HG02943 (cell line): ENCODE measurements around the gene MRPL28.
"Not testable (repeated sequence)": the region's sequence is repeated elsewhere in the genome, so short reads cannot be mapped to it uniquely, and the experiment has no call there.

Experiments used
- ATAC-seq: cut with Tn5 transposase; IDR thresholded peaks from one replicate; pipeline ENCODE4 v1.9.1; 2021; ENCODE audit warnings: mild to moderate bottlenecking, low read depth, moderate library complexity; ENCODE audit not compliant: unreplicated experiment

MRPL28 gene

GRCh38 chr16:361872-362701 lies 8.3 kb downstream of the MRPL28 start:
- no peak for ATAC-seq

- no peak for ATAC-seq
Observed at GRCh38 chr16:361341-361871, 8.9 kb downstream of the MRPL28 start.

- no peak for ATAC-seq
Observed at GRCh38 chr16:360698-361336, 9.5 kb downstream of the MRPL28 start.

- no peak for ATAC-seq
Observed at GRCh38 chr16:359871-360697, 10.3 kb downstream of the MRPL28 start.

- ATAC-seq, result no peak
Observed at GRCh38 chr16:359067-359763, 11.1 kb downstream of the MRPL28 start.

GRCh38 chr16:356741-357140 lies 13.6 kb downstream of the MRPL28 start:
- no peak for ATAC-seq

- no peak for ATAC-seq
Observed at GRCh38 chr16:354971-355461, 15.3 kb downstream of the MRPL28 start.

GRCh38 chr16:354291-354881 lies 16.0 kb downstream of the MRPL28 start:
- no peak for ATAC-seq

GRCh38 chr16:353404-354290 lies 16.7 kb downstream of the MRPL28 start:
- no peak for ATAC-seq

GRCh38 chr16:352547-353403 lies 17.6 kb downstream of the MRPL28 start, which contains the start of gene AXIN1:
AXIN1 (minus strand) TSS chr16:352723; CDS start chr16:347025, 5,698 bp downstream.
- ATAC-seq, result peak; percentile 51

- peak; percentile 8 for ATAC-seq
Observed at GRCh38 chr16:351804-352520, 18.4 kb downstream of the MRPL28 start.

GRCh38 chr16:350203-350602 lies 20.1 kb downstream of the MRPL28 start:
- no peak for ATAC-seq

GRCh38 chr16:349211-349610 lies 21.1 kb downstream of the MRPL28 start:
- ATAC-seq, result no peak

GRCh38 chr16:348495-348894 lies 21.8 kb downstream of the MRPL28 start:
- ATAC-seq, result not testable (repeated sequence)

GRCh38 chr16:347203-347602 lies 23.1 kb downstream of the MRPL28 start:
- no peak for ATAC-seq

GRCh38 chr16:346587-346986 lies 23.8 kb downstream of the MRPL28 start:
- ATAC-seq, result no peak

GRCh38 chr16:345772-346171 lies 24.6 kb downstream of the MRPL28 start:
- ATAC-seq, result no peak
